GM15510 (cell line): ENCODE data around the gene RAD52.

Experiments
- POLR2A ChIP-seq: IDR thresholded peaks from 3 replicates; pipeline ENCODE4 v1.6.1; 2011; ENCODE audit warnings: borderline replicate concordance; ENCODE audit not compliant: insufficient read length; ENCODE audit errors: extremely low read depth

Gene RAD52

DNA sequence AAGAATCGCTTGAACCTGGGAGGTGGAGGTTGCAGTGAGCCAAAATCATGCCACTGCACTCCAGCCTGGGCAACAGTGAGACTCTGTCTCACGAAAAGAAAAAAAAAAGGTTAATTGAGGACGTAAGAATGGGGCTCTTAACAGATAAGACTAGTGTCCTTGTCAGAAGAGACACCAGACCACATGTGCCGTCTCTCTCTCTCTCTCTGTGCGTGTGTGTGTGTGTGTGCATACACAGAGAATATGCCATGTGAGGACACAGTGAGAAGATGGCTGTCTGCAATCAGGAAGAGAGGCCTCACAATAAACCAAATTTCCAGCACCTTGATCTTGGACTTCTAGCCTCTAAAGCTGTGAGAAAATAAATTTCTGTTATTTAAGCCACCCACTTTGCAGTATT, 29.9 kb upstream of the RAD52 start:
- TF ChIP-seq POLR2A: no peak

DNA sequence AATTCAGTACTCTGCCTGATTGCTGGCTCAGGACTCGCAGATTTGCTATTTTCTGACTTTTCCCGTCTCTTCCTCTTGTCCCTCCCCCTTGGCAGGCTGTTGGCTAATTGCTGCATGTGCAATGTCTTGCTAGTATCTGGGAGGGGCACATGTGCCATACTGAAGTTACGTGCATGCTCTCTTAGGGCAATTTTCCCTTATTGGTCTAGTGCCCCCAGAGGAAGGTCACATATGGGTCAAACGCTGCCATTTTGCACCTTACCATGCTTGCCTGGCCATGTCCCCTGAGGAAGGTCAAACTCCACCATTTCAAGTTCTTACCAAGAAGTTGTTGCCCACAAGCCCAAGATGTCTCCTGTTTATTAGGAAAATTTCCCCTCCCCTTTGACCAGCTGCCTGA, 27.7 kb upstream of the RAD52 start:
- TF ChIP-seq POLR2A: no peak

DNA sequence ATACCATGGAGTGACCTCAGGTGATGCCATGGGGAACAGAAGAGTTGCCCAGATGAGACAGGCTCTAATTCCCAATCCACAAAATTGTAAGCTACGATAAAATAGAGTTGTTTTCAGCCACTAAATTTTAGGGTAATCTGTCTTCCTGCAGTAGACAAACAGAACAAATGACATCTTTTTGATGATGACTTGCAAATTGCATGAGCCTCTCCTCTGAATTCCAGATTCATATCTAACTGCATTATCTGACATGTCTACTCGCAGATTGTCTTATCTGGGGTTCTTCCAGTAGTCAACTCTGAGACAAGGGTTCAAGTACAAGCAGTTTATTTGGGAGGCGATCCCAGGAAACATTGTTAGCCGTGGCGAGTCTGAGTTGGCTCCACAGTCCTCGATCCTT, 27.1 kb upstream of the RAD52 start:
- TF ChIP-seq POLR2A: no peak

DNA sequence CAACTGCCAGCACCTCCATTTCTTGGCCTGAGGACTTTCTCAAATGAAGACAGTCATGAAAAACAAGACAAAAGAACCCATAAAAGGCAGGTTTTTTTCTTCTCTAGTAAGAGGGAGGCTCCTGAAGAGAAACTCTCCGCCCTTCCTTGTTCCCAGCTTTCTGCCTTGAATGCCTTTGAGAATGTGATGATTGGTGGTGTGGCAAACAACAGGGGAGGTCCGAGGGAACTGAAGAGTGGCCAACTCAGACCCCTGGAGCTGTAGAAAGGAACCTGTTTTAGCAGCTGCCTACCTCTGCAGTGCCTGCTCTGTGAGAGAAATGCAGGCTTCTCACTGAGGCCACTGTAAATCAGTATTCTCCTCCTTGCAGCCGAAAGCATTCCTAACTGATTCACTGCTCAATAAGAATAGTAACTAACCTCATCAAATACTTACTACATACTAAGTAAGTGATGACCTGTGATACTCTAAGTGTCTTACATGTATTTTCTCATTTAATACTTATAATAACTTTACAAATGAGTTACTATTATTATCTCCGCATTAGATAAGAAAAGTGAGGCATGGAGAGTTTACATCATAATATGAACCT, 24.9 kb upstream of the RAD52 start:
- TF ChIP-seq POLR2A: no peak

DNA sequence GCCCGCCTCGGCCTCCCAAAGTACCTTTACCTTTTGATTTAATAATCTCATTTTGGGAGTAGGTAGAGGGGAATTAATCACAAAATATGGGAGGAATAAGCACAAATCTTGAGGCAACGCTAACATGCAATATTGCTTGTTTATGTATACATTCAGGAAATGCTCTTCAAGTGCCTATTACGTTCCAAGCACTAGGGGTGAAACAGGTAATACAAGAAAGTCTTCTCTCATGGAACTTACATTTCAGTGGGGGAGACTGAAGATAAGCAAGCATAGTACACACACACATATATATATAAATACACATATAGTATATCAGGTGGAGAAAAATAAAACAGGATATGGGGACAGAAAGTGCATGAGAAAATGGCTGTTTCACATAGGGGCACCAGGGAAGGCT, 22.5 kb upstream of the RAD52 start:
- TF ChIP-seq POLR2A: no peak

DNA sequence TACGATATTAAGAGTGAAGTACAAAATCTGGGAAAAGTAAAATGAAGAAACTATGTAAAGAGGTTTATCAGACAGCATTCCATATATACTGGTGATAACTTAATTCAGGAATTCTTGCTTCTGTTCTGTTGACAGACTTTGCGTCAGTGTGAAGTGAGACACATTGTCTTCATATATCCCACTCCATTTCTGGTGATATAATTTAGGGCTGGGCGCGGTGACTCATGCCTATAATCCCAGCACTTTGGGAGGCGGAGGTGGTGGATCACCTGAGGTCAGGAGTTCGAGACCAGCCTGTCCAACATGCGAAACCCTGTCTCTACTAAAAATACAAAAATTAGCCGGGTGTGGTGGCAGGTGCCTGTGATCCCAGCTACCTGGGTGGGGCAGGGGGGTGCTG, 20.3 kb upstream of the RAD52 start:
- no peak for TF ChIP-seq POLR2A

DNA sequence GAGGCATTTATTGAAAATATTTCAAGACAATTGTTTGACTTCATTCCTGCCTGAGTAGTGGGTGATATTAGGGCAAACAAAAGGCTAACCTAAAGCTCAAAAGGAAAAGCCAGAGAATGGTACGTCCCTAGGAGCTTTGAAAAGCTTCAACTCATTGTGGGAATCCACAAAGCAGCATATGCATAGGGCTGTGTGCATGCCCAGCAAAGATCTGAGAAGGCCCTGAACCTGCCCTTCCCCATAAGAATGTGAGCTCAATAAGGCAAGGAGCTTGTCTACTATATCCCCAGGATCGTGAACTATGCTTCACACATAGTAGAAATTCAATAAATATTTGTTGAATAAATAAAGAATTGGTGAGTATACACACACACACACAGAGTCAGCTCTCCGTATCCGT, 19.1 kb upstream of the RAD52 start:
- no peak for TF ChIP-seq POLR2A

DNA sequence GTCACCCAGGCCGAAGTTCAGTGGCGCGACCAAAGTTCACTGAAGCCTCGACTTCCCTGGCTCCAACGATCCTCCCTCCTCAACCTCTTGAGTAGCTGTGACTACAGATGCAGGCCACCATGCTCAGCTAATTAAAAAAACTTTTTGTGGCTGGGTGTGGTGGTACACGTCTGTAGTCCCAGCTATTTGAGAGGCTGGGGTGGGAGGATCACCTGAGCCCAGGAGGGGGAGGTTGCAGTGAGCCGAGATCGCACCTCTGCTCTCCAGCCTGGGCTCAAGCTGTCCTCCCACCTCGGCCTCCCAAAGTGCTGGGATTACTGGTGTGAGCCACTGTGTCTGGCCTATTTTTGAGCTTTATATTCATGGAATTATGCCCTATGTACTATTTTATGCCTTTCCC, 18.1 kb upstream of the RAD52 start:
- TF ChIP-seq POLR2A: no peak

DNA sequence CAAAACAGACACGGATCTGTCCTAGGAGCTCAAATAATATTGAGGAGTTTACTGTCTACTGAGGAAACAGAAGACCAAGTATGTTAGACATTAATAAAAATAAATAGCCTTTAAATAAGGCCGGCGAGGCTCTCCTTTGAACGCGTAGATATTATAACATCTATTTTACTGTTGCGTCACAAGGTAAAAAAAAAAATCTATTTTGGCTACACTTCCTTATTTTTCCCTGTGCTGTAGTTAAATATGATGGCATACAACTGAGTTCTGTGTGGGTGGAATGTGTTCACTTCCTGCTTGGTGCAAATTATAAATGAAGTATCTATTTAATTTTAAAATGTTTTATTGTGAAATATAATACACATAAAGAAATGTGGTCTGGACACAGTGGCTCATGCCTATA, 17.2 kb upstream of the RAD52 start:
- TF ChIP-seq POLR2A: no peak

DNA sequence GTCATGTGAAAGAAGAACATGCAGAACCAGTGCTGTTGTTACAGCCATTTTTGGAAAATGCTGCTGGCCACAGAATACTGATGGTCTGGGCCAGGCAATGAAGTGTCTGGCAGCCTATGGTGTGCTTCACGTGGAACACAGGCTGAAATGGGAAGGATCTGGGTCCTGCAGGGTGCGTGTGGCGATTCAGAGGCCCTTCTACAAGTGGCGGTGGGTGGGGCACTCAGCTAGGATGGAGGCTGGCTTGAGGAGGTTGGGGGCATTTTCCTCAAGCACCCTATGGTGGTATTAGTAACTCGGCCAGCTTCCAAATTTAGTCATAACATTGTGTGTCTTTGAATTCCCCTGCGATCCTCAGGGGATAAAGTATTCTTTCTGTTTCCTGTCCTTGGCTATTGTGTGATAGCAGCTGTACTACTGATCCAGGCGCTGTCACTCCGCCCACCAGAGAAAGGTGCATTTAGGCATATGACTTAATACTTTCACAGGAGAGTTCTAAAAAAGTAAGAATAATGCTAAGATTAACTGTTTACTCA, 9.2 kb upstream of the RAD52 start:
- TF ChIP-seq POLR2A: no peak

DNA sequence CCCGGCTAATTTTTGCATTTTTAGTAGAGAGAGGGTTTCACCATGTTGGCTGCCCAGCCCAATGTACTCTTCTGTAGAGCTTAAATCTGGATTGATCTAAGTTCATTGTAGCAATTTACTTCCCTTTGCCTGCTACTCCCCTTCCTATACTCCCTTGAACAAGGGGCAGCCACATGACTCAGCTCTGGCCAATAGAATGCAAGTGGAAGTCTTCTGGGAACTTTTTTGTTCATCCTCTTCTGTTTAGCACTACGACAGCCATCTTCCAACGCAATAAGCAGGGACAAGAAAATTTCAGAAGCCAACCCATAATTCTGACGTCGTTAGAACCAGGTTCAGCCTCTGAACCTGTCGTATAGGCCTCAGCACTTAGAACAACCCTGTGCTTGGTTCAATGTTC, 6.4 kb upstream of the RAD52 start:
- TF ChIP-seq POLR2A: no peak

DNA sequence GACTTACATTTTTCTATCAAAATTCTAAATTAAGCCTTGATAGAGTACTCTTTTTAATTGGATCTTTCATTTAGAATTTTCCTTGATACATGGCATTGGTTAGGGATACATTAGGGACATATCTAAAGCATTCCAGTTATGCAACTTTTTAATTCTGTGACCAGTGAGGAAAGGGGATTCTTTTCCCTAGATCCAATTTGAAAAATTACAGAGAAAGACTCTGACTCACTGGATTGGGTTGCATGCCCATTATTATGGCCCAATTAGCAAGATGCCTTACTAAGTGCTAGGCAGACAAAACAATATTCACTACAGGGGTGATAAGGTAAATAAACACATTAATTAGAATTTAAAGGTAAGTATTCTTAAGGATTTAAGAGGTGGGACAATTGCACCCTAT, 5.2 kb upstream of the RAD52 start:
- no peak for TF ChIP-seq POLR2A

DNA sequence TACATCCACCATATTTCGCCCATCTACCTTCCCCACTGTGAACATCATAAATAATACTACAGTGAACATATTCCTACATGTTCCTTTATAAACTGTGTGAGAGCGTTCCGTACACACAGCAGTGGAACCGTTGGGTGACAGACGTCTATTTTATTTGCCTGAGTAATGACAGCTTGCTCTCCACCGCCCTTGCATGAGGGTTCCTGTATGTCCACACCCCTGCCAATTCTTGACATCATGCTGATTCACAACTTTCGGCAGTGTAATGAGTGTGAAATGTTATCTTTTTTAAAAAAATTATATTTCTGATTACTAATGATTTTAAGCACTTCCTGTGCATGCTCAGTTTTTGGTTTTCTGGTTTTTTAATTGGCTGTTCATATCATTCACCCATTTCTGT, 4.3 kb upstream of the RAD52 start:
- no peak for TF ChIP-seq POLR2A

DNA sequence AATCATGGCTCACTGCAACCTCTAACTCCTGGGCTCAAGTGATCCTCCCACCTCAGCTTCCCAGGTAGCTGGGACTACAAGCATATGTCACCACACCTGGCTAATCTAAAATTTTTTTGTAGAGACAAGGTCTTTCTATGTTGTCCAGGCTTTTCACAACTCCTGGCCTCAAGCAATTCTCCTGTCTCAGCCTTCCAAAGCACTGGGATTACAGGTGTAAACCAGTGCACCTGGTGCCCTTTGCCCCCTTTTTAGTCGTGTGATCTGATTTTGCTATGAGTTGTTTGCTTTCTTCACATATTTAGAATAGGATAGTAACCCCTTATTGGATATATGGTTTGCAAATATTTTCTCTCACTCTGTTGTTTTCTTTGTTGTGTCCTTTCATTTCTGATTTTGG, 1.7 kb upstream of the RAD52 start:
- TF ChIP-seq POLR2A: no peak

DNA sequence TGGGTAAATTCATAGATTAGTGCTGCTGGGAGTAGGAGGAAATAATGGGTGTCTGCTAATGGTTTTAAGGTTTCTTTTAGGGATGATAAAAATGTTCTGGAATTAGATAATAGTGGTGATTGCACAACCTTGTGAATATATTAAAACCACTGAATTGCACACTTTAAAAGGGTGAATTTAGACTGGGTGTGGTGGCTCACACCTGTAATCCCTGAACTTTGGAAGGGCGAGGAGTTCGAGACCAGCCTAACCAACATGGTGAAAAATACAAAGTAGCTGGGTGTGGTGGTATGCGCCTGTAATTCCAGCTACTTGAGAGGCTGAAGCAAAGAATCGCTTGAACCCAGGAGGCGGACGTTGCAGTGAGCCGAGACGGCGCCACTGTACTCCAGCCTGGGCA, 1.3 kb downstream of the RAD52 start:
- no peak for TF ChIP-seq POLR2A

DNA sequence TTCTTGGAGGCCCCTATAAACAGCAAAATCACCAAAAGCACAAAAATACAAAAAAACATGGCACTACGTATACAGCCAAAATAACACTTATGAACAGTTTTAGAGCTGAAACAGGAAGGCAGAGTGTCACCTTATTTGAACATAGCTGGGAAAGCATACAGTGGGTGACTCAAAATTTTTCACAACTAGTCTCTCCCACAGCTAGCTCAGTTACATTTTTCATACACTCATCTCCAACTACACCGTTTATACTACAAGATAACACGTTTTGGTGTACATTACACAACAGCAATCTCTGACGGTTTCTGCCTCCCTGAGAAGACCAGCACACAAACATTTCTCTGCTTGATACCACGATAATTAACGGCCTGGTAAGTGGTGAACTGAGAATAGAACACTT, 2.9 kb downstream of the RAD52 start:
- no peak for TF ChIP-seq POLR2A

DNA sequence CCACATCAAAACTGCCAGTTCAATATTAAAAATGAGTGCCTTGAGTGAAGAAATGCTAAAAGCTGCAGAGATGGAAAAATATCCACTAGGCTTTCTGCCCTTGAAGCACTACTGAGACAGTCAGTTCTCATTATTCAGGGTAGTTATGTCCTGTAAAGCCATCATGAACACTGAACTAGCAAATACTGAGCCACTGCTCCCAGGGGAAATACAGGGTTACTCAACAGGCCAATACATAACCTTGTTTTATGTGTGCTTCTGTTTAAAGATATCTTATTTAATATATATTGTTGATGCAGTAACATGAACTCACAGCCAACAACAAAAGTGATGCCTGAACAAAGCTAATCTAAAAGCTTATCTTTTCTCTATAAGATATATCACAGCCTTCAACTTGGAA, 3.3 kb downstream of the RAD52 start:
- no peak for TF ChIP-seq POLR2A

DNA sequence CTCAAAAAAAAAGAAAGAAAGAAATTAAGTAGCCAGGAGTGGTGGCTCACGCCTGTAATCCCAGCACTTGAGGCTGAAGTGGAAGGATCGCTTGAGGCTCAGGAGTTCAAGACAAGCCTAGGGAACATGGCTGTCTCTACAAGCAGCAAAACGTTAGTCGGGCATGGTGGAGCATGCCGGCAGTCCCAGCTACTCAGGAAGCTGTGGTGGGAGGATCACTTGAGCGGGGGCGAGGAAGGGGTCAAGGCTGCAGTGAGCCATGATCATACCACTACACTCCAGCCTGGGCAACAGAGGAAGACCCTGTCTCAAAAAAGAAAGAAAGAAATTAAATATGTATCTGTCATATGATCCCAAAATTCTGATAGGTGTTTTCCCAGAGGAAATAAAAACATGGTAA, 5.3 kb downstream of the RAD52 start:
- no peak for TF ChIP-seq POLR2A

DNA sequence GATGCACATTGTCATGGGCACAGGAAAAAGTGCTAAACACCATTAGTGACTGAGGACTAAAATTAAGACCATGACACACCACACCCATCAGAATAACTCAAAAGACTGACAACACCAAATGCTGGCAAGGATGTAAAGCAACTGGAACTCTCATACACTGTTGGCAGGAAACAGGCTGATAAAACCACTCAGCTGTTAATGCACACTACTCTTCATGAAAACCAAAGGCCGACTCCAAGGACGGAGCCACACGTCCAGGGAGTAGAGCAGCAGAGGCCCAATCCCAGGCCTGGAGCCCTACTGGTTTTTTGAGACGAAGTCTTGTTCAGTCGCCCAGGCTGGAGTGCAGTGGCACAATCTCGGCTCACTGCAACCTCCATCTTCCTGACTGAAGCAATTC, 6.4 kb downstream of the RAD52 start:
- TF ChIP-seq POLR2A: no peak
